AG04449 (cell line): ENCODE measurements around the gene TBC1D21.

ENCODE experiments used
- CTCF ChIA-PET: fragments of 350-600 bp; formaldehyde crosslinking; extraction: SDS; loops from one replicate; lab custom pipeline; 2021; ENCODE audit warnings: antibody characterized with exemption; lab: Yijun Ruan, JAX
- POLR2A ChIA-PET: fragments of 400-600, 350-600 bp; formaldehyde crosslinking; extraction: SDS; loops from one replicate; lab custom pipeline; 2020; ENCODE audit warnings: antibody characterized with exemption, inconsistent platforms; lab: Yijun Ruan, JAX
- DNase-seq: peaks from one replicate; pipeline ENCODE4 v3.0.0-alpha.2; 2010; ENCODE audit warnings: low read depth, low spot score
- H3K4me3 ChIP-seq: 2 replicates; pipeline ENCODE4 v1.5.1; 2011; ENCODE audit warnings: low read depth, mild to moderate bottlenecking, control low read depth, low read length
- CTCF ChIP-seq: IDR thresholded peaks from one replicate; pipeline ENCODE4 v1.5.1; 2011; ENCODE audit warnings: mild to moderate bottlenecking, moderate library complexity, low read length, control low read depth, inconsistent platforms; ENCODE audit not compliant: insufficient read depth; ENCODE audit errors: missing control alignments

The TBC1D21 gene

GRCh38 chr15:73930371-73930770 is 57.0 kb downstream of the TBC1D21 start:
- peak overlapping the region; percentile 80 for H3K4me3 ChIP-seq
- ChIA-PET CTCF (interaction anchor here (0.9 to 27.3 kb wide), 4 partner anchors 10 to 56 kb away, joined by 3 to 533 read pairs (median 22); no protein-coding TSS in a partner anchor), POLR2A (interaction anchor here (0.7 to 1.2 kb wide), 4 partner anchors 8 to 16 kb away, joined by 3 to 7 read pairs (median 3); no protein-coding TSS in a partner anchor)
- peak; percentile 75 for DNase-seq
- TF ChIP-seq CTCF = no peak

GRCh38 chr15:73930790-73931281 is 57.5 kb downstream of the TBC1D21 start:
- CTCF ChIA-PET = interaction anchor here (0.9 to 3.6 kb wide), 5 partner anchors 8 to 57 kb away, joined by 3 to 23 read pairs (median 3); no protein-coding TSS in a partner anchor
- no peak for TF ChIP-seq CTCF
- POLR2A ChIA-PET = interaction anchor here (0.7 to 1.2 kb wide), 4 partner anchors 9 to 15 kb away, joined by 3 to 7 read pairs (median 3); no protein-coding TSS in a partner anchor
- no peak for DNase-seq
- peak overlapping the region; percentile 80 for H3K4me3 ChIP-seq

- TF ChIP-seq CTCF = no peak
- no peak for DNase-seq
- no peak overlapping the region for H3K4me3 ChIP-seq
- ChIA-PET CTCF (interaction anchor here (0.9 to 3.6 kb wide), 5 partner anchors 9 to 57 kb away, joined by 3 to 23 read pairs (median 3); no protein-coding TSS in a partner anchor), POLR2A (interaction anchor here (0.9 to 1.8 kb wide), 4 partner anchors 9 to 20 kb away, joined by 3 to 7 read pairs (median 4); no protein-coding TSS in a partner anchor)
Observed at GRCh38 chr15:73931441-73931840, 58.1 kb downstream of the TBC1D21 start.

- H3K4me3 ChIP-seq = no peak overlapping the region
Observed at GRCh38 chr15:73932381-73933191, 59.2 kb downstream of the TBC1D21 start.

GRCh38 chr15:73934281-73934680 is 60.9 kb downstream of the TBC1D21 start:
- no peak for DNase-seq
- POLR2A ChIA-PET = interaction anchor here (3.3 kb wide), 1 partner anchor 8 kb away, joined by 21 read pairs; the partner anchor contains the start of gene LOXL1
- no peak overlapping the region for H3K4me3 ChIP-seq
- no peak for TF ChIP-seq CTCF
- CTCF ChIA-PET = interaction anchor here (1.0 to 2.6 kb wide), 5 partner anchors 17 to 61 kb away, joined by 3 to 14 read pairs (median 8); partner anchors contain the start of gene TBC1D21

More at GRCh38 chr15:73932381-73933191, 59.2 kb downstream of the TBC1D21 start:
- DNase-seq = no peak
- POLR2A ChIA-PET = interaction anchor here (0.5 to 1.8 kb wide), 2 partner anchors 19 to 224 kb away, joined by 3 to 5 read pairs; no protein-coding TSS in a partner anchor
- no peak for TF ChIP-seq CTCF
- CTCF ChIA-PET = interaction anchor here (1.1 to 3.6 kb wide), 6 partner anchors 10 to 32 kb away, joined by 3 to 23 read pairs (median 4); no protein-coding TSS in a partner anchor
